Right lobe of liver (tissue), 4 donors: ENCODE measurements around the gene POLR2I.

Experiments
- POLR2A ChIP-seq: fragments of 450-650 bp; IDR thresholded peaks from one replicate; pipeline ENCODE4 v1.6.1; 2017; ENCODE audit warnings: antibody characterized with exemption, mild to moderate bottlenecking
- TF ChIP-seq, protein P1 (sequence below), 4 donors: fragments of 200-600 bp in 3 of 4; fragments of 450-650 bp in 1 of 4; IDR thresholded peaks; one replicate each; pipeline versions ENCODE4 v1.5.1 to v1.8.0; 2016 to 2022; ENCODE audit warnings: antibody characterized with exemption in 4 of 4, mild to moderate bottlenecking in 2 of 4
- donor health status: DM: no; HTN: no; CAD: no.
- donor health status: DM: no; HTN: no; CAD: no.
- donor health status: DM: no; HTN: yes; CAD: no.

DNA sequence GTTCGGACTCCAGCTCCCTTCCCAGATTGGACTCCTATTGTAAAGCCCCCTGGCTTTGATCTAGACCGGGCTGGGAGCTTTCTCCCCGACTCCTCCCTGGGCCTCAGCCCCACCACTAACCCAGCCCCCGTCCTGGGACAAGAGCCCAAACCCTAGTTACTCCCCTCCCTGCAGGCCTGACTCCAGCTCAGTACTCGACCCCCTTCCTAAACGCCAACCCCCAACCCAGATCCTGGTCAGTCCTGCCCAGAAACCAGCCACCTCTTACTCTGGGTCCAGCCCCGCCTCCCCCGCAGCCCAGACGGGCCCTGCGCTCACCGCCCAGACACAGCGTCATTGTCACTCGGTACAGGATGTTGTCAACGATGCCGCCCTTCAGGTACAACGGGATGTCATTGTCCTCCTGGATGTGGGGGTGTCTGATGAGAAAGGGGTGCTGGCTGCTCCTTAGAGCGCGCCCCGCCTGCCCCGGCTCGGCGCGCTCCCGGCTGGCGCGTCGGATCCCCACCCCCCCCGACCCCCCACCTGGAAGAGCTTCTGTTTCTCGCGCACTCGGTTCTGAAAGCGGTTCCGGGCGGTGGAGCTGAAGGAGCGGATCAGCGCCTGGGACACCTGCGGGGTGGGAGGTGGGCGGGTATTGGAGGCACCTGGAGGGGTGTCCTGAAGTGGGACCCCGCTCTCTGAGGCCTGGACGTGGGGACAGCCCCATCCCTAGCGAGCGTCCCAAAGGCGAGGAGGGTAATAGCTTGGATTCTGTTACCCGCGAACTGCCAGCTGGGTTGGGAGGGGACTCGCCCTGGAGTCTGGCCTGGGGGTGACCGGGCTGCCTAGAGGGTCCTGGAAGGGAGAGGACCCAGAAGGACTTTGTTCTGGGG, 36.7 kb upstream of the POLR2I start:
- no peak for TF ChIP-seq POLR2A
- TF ChIP-seq, protein P1, sequence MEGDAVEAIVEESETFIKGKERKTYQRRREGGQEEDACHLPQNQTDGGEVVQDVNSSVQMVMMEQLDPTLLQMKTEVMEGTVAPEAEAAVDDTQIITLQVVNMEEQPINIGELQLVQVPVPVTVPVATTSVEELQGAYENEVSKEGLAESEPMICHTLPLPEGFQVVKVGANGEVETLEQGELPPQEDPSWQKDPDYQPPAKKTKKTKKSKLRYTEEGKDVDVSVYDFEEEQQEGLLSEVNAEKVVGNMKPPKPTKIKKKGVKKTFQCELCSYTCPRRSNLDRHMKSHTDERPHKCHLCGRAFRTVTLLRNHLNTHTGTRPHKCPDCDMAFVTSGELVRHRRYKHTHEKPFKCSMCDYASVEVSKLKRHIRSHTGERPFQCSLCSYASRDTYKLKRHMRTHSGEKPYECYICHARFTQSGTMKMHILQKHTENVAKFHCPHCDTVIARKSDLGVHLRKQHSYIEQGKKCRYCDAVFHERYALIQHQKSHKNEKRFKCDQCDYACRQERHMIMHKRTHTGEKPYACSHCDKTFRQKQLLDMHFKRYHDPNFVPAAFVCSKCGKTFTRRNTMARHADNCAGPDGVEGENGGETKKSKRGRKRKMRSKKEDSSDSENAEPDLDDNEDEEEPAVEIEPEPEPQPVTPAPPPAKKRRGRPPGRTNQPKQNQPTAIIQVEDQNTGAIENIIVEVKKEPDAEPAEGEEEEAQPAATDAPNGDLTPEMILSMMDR (IDR thresholded peaks at IDR 0.05) = no peak
